Duodenal mucosa (tissue), 2 donors: ENCODE data around the gene DAP.
"Not testable (repeated sequence)": the region's sequence is repeated elsewhere in the genome, so short reads cannot be mapped to it uniquely, and the experiment has no call there.

Experiments
- H3K27ac ChIP-seq: one replicate; pipeline ENCODE4 v1.7.0; 2013; ENCODE audit warnings: low read depth, low read length
- H3K27me3 ChIP-seq, 2 donors: one replicate each; pipeline ENCODE4 v1.7.0; 2013; ENCODE audit warnings: low read length in 2 of 2, control low read depth in 1 of 2; ENCODE audit not compliant: insufficient read depth in 2 of 2, control insufficient read depth in 1 of 2
- H3K36me3 ChIP-seq, 2 donors: one replicate each; pipeline ENCODE4 v1.7.0; 2013; ENCODE audit warnings: low read length in 2 of 2, control low read depth in 1 of 2; ENCODE audit not compliant: insufficient read depth in 2 of 2, control insufficient read depth in 1 of 2
- H3K4me1 ChIP-seq, 2 donors: one replicate each; pipeline ENCODE4 v1.7.0; 2013; ENCODE audit warnings: low read length in 2 of 2, control low read depth in 1 of 2; ENCODE audit not compliant: insufficient read depth in 2 of 2, control insufficient read depth in 1 of 2
- H3K4me3 ChIP-seq, 2 donors: one replicate each; pipeline ENCODE4 v1.7.0; 2013; ENCODE audit warnings: low read length in 2 of 2, low read depth in 1 of 2
- H3K9ac ChIP-seq, 2 donors: one replicate each; pipeline ENCODE4 v1.7.0; 2013; ENCODE audit warnings: low read length in 2 of 2, low read depth in 1 of 2
- H3K9me3 ChIP-seq, 2 donors: one replicate each; pipeline ENCODE4 v1.7.0; 2013; ENCODE audit warnings: low read length in 2 of 2, control low read depth in 1 of 2; ENCODE audit not compliant: control insufficient read depth in 1 of 2

DAP gene

DNA sequence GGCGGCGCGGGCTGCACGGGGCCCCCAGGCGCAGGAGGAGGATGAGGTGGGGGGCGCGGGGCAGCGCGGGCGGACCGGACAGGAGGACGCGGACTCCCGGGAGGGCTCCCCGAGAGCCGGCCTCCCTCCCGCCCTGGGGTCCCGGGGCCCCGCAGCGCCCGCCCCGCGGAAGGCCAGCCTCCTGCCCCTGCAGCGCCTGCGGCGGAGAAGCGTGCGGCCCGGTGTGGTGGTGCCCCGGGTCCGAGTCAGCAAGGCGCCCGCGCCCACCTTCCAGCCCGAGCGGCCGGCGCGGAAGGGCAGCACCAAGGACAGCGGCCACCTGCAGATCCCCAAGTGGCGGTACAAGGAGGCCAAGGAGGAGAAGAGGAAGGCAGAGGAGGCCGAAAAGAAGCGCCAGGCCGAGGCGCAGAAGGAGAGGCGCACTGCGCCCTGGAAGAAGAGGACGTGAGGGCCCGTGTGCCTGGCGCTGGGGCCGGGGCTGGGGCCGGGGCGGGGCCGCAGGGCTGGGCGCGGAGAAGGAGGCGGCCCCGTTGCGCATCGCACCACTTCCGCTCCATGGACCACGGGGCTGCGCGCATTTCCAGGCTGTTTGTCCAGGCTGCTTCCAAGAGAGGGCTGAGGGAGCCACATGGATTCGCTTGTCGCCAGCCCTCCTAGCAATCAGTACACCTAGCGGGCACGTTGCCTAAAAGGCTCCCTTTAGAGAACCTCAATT, 111.2 kb downstream of the DAP start:
- Histone ChIP-seq H3K27me3 (no peaks in the 10 kb centered on the region), H3K9me3 (no peaks in the 10 kb centered on the region), H3K4me1 (peaks cover 0 to 6% of the 10 kb centered on the region in 2 donors), H3K9ac (no peak overlapping the region), H3K27ac (no peak overlapping the region), H3K4me3 (no peak overlapping the region), H3K36me3 (no peaks in the 10 kb centered on the region)

DNA sequence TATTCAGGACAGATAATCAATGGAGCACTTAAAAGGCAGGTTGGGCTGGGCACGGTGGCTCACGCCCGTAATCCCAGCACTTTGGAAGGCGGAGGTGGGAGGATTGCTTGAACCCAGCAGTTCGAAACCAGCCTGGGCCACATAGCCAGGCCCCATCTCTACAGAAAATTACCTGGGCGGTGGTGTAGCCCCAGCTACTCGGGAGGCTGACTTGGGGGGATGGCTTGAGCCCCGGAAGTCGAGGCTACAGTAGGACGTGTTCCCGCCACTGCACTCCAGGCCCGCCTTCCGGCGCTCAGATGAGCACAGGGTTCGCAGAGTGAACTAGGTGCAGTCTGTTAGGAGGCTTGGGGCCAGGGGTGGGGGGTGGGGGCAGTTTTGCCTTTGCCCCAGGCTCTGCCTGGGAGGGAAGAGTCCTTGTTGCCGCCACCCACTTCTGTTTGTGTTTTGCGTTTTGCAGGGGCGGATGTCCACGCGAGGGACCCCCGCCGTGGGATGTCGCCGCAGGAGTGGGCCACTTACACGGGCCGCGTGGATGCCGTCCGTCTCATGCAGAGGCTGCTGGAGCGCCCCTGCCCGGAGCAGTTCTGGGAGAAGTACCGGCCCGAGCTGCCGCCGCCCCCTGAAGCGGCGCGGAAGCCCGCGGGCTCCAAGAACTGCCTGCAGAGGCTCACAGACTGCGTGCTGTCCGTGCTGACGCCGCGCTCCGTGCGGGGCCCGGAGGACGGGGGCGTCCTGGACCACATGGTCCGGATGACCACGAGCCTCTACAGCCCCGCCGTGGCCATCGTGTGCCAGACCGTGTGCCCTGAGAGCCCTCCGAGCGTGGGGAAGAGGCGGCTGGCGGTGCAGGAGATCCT, 112.0 kb downstream of the DAP start:
- no peaks in the 10 kb centered on the region for H3K9me3 ChIP-seq
- H3K4me3 ChIP-seq = no peak overlapping the region
- H3K36me3 ChIP-seq = no peaks in the 10 kb centered on the region
- H3K27me3 ChIP-seq = no peaks in the 10 kb centered on the region
- H3K9ac ChIP-seq = no peak overlapping the region
- H3K4me1 ChIP-seq = peaks cover 0 to 6% of the 10 kb centered on the region in 2 donors
- no peak overlapping the region for H3K27ac ChIP-seq

DNA sequence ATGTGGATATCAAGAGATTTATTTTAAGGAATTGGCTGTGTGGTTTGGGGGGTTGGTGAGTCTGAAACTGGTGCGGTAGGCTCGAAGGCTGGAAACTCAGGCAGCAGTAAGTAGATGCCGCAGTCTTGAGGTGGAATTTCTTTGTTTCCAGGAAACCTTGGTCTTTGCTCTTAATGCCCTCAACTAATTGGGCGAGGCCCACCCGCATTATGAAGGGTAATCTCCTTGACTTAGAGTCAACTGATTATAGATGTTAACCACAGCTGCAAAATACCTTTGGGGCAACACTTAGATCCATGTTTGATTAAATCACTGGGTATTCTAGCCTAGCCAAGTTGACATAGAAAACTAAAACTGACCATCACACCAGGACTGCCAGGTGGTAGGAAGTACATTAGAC, 113.4 kb downstream of the DAP start:
- H3K27me3 ChIP-seq = no peaks in the 10 kb centered on the region
- no peak overlapping the region for H3K9ac ChIP-seq
- no peaks in the 10 kb centered on the region for H3K4me1 ChIP-seq
- no peaks in the 10 kb centered on the region for H3K36me3 ChIP-seq
- H3K4me3 ChIP-seq = no peak overlapping the region
- no peaks in the 10 kb centered on the region for H3K9me3 ChIP-seq
- no peak overlapping the region for H3K27ac ChIP-seq

DNA sequence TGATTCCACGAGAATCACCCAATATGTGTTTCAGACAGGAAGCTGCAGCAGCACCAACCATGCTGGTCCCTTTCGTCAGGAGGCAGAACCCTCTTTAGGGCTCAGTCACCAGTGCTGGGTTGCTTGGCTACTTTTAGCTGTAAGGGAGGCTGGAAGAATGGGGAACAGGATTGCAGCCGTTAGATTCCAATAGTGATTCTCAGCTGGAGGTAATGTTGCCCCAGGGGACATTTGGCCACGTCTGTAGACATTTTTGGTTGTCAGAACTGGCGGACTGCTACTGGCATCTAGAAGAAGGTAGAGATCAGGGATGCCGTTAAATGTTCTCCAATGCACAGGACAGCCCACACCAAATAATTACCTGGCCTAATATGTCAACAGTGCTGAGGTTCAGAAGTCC, 115.4 kb downstream of the DAP start:
- Histone ChIP-seq H3K27me3 (no peaks in the 10 kb centered on the region), H3K4me1 (no peaks in the 10 kb centered on the region), H3K9me3 (no peaks in the 10 kb centered on the region), H3K36me3 (no peaks in the 10 kb centered on the region), H3K4me3 (no peak overlapping the region), H3K9ac (no peak overlapping the region), H3K27ac (no peak overlapping the region)

DNA sequence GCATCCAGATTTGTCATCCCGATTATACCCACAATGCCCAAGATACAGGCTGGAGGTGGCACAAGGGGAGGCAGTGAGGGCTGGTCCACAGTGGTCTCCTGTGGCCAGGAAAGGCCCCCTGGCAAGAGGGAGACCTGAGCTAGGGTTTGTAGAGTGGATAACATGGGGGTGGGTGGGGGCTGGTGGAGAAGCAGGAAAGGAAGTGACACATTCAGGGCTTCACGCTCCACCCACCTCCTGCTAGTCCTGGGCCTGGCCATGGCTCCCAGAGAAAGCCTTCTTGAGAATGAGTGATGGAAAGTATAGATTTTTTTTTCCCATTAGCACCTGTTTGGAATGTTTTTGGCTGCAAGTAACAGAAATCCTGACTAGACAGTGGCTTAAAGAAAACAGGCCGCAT, 115.9 kb downstream of the DAP start:
- Histone ChIP-seq H3K9ac (no peak overlapping the region), H3K27ac (no peak overlapping the region), H3K4me1 (no peaks in the 10 kb centered on the region), H3K9me3 (no peaks in the 10 kb centered on the region), H3K27me3 (no peaks in the 10 kb centered on the region), H3K36me3 (no peaks in the 10 kb centered on the region), H3K4me3 (no peak overlapping the region)

DNA sequence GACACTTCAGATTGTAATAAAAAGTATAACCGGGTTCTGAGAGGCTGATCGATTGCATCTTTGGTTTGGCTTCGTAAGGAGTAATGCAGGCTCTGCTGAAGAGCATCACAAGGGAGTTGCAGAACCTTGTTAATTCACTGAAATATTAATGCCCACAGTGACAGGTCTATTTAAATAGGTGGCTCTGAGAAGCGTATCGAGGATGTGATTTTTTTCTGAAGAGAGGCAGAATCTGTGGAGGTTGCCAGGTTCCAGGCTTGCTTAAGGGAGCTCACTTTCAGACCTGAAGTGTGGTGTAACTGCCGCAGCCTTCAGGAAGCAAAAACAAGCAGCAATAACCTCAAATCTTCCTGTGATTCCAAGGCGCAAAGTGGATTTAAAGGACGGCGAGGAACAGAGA, 116.8 kb downstream of the DAP start:
- no peak overlapping the region for H3K27ac ChIP-seq

DNA sequence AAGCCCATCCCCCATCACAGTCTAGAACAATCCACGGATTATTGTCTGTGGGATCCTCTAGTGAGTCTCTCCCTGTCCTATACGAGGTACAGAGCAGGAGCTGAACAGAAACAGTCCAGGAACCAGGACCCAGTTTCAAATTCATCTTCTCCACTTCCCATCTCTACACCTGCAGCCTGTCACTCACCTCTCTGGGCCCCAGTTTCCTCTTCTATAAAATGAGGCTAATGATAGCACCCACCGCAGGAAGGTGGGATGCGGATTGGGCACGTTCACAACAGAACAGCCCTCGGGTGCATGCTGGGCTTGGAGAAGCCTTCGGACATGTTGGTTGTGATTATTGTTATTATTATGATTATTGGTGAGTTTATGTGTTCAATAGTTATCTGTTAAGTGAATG, 118.7 kb downstream of the DAP start:
- no peak overlapping the region for H3K4me3 ChIP-seq
- H3K36me3 ChIP-seq = no peaks in the 10 kb centered on the region
- H3K9me3 ChIP-seq = peaks cover 0 to 7% of the 10 kb centered on the region in 2 donors
- no peak overlapping the region for H3K9ac ChIP-seq
- H3K4me1 ChIP-seq = no peaks in the 10 kb centered on the region
- H3K27me3 ChIP-seq = no peaks in the 10 kb centered on the region
- H3K27ac ChIP-seq = no peak overlapping the region

More for the DNA sequence above, 116.8 kb downstream of the DAP start:
- Histone ChIP-seq H3K36me3 (no peaks in the 10 kb centered on the region), H3K9ac (no peak overlapping the region), H3K4me3 (no peak overlapping the region), H3K9me3 (peaks cover 0 to 3% of the 10 kb centered on the region in 2 donors), H3K4me1 (no peaks in the 10 kb centered on the region), H3K27me3 (no peaks in the 10 kb centered on the region)

DNA sequence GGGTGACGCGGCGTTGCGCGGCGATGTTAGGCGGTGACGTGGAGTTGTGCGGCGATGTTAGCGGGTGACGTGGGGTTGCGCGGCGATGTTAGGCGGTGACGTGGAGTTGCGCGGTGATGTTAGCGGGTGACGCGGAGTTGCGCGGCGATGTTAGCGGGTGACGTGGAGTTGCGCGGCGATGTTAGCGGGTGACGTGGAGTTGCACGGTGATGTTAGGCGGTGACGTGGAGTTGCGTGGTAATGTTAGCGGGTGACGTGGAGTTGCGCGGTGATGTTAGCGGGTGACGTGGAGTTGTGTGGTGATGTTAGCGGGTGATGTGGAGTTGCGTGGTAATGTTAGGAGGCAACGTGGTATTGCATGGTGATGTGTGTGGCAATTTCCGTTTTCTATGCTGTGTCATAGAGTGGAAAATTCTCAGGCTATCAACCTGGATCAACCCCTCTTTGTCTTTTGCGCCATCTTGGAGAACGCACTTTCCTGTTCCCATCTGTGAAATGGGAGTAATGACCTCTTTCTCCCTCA, 121.1 kb downstream of the DAP start:
- H3K27ac ChIP-seq = no peak overlapping the region
- H3K36me3 ChIP-seq = no peaks in the 10 kb centered on the region
- no peaks in the 10 kb centered on the region for H3K4me1 ChIP-seq
- no peaks in the 10 kb centered on the region for H3K27me3 ChIP-seq
- no peak overlapping the region for H3K9ac ChIP-seq
- H3K9me3 ChIP-seq = peaks cover 0 to 7% of the 10 kb centered on the region in 2 donors
- no peak overlapping the region for H3K4me3 ChIP-seq

DNA sequence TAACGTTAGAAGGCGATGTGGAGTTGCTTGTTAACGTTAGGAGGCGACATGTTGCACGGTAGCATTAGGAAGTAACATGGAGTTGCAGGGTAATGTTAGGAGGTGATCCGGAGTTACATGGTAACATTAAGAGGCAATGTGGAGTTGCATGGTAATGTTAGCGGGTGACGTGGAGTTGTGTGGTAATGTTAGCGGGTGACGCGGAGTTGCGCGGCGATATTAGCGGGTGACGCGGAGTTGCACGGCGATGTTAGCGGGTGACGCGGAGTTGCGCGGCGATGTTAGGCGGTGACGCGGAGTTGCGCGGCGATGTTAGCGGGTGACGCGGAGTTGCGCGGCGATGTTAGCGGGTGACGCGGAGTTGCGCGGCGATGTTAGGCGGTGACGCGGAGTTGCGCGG, 122.3 kb downstream of the DAP start:
- H3K4me1 ChIP-seq, H3K27me3 ChIP-seq, H3K9ac ChIP-seq, H3K9me3 ChIP-seq, H3K36me3 ChIP-seq, H3K4me3 ChIP-seq, H3K27ac ChIP-seq: not testable (repeated sequence)

DNA sequence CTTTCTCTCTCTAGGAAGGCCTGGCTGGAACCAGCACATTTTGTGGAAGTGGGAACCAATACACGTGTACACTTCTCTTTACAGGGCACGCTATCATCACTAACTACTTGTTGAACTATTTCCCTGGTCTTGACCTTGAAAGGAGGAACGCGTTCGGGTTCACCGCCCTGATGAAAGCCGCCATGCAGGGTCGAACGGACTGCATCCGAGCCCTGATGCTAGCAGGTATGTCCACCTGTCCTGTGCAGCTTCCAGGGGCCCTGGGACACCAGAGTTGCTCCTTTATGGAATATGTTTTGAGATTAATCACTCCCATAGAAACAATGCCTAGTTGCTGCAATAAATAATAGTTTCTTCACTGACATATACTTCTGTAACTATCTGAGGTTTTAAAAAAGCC, 123.1 kb downstream of the DAP start:
- H3K4me3 ChIP-seq = no peak overlapping the region
- no peak overlapping the region for H3K9ac ChIP-seq
- no peaks in the 10 kb centered on the region for H3K27me3 ChIP-seq
- H3K36me3 ChIP-seq = no peaks in the 10 kb centered on the region
- peaks cover 5% of the 10 kb centered on the region in 2 donors for H3K4me1 ChIP-seq
- no peak overlapping the region for H3K27ac ChIP-seq
- H3K9me3 ChIP-seq = peaks cover 0 to 7% of the 10 kb centered on the region in 2 donors
